ENCODE results near the gene TNFRSF13B. TPM values are rescaled to one million over a fixed set of nuclear protein-coding genes. Genes with fewer than 3 reads are reported as not detected.
A peak's percentile ranks its signal among the peaks of the same experiment; 100 is the strongest.

The TNFRSF13B gene
- total RNA-seq, 1 donor from 2014 or later, result not detected

DNA sequence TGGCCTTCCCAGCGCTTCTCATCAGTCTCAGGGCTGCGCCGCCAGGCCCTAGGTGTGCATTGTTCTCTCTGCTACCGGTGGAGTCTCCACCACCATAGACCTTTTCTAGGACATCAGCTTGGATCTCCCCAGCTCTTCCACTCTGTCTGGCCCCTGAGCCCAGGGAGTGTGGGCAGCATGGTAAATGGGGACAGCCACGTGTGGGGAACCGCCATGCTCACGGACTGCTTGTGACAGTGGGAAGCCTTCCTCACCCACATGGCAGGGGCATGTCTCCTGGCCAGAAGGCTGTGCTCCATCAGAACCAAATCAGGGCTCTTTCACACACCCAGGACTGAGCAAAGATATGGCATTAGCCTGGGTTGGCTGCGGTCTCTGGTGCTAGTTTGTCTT is 51.3 kb downstream of the TNFRSF13B start:
- no peak overlapping the region for H3K4me3 Mint-ChIP-seq (ENCODE audit: unreplicated experiment)
- H3K27me3 Mint-ChIP-seq (ENCODE audit: low read depth), result peaks cover 2% of the 10 kb centered on the region
- no peak overlapping the region for H3K27ac Mint-ChIP-seq (ENCODE audit: unreplicated experiment)
- no peaks in the 10 kb centered on the region for H3K36me3 Mint-ChIP-seq (ENCODE audit: low read depth)
- TF ChIP-seq, protein P1, sequence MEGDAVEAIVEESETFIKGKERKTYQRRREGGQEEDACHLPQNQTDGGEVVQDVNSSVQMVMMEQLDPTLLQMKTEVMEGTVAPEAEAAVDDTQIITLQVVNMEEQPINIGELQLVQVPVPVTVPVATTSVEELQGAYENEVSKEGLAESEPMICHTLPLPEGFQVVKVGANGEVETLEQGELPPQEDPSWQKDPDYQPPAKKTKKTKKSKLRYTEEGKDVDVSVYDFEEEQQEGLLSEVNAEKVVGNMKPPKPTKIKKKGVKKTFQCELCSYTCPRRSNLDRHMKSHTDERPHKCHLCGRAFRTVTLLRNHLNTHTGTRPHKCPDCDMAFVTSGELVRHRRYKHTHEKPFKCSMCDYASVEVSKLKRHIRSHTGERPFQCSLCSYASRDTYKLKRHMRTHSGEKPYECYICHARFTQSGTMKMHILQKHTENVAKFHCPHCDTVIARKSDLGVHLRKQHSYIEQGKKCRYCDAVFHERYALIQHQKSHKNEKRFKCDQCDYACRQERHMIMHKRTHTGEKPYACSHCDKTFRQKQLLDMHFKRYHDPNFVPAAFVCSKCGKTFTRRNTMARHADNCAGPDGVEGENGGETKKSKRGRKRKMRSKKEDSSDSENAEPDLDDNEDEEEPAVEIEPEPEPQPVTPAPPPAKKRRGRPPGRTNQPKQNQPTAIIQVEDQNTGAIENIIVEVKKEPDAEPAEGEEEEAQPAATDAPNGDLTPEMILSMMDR (IDR thresholded peaks at IDR 0.05), result no peak
- H3K4me1 Mint-ChIP-seq (ENCODE audit: low read depth), result no peaks in the 10 kb centered on the region
- no peaks in the 10 kb centered on the region for H3K9me3 Mint-ChIP-seq (ENCODE audit: low read depth)
- no peak for DNase-seq (ENCODE audit: low spot score)

DNA sequence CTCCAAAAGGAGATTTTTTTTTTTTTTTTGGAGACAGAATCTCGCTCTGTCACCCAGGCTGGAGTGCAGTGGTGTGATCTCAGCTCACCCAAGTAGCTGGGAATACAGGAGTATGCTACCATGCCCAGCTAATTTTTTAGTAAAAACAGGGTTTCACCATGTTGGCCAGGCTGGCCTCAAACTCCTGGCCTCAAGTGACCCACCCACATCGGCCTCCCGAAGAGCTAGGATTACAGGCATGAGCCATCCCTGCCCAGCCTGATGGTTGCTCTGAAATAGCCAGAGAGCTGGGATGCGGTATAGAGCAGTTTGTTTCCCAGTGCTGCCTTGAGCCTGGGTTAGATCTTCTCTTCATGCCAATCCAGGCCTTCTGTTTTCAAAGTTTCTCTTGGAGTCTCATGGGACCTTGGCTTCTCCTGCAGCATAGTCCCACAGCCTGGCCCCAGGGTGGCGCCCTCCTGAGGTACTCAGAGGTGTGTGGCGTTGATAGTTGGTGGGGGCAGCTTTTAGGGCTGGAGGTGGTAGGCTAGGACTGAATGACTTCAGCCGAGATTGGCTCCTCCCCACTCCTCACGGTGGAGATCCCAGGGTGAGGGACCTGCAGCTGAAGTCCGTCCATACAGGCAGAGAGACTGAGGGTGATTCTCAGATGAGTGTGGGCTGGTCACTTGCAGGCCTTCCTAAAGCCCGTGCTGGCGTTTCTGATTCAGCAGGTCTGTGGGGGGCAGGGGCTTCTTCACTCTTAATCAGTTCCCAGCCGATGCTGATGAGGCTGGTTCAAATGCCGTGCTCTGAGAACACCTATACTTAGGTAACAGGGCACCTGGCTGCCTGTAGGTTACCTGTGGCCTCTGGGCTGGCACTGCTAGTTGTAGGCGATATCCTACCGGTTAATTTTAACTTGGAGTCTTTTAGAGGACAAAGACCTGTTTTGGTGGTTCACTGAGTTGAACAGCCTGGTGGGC is 52.0 kb downstream of the TNFRSF13B start:
- H3K4me1 Mint-ChIP-seq (ENCODE audit: low read depth), result no peaks in the 10 kb centered on the region
- H3K27me3 Mint-ChIP-seq (ENCODE audit: low read depth), result peaks cover 2% of the 10 kb centered on the region
- H3K36me3 Mint-ChIP-seq (ENCODE audit: low read depth), result no peaks in the 10 kb centered on the region
- TF ChIP-seq, protein P1 (IDR thresholded peaks at IDR 0.05), result peak; percentile 29
- no peaks in the 10 kb centered on the region for H3K9me3 Mint-ChIP-seq (ENCODE audit: low read depth)
- DNase-seq (ENCODE audit: low spot score), result no peak
- H3K27ac Mint-ChIP-seq (ENCODE audit: unreplicated experiment), result no peak overlapping the region
- H3K4me3 Mint-ChIP-seq (ENCODE audit: unreplicated experiment), result no peak overlapping the region

DNA sequence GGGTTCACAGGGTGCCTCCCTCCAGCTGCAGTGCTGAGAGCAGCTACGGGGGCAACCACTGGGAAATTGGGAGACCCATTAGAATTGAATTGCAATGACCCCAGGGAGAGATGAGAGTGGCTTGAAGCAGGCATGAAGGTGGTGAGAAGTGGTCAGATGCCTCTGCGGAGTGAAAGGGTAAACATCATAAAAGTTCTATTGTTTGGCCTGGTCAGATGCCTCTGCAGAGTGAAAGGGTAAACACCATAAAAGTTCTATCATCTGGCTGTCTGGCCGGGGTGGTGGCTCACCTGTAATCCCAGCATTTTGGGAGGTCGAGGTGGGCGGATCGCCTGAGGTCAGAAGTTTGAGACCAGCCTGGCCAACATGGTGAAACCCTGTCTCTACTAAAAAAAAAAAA is 53.5 kb downstream of the TNFRSF13B start:
- no peak for DNase-seq (ENCODE audit: low spot score)

DNA sequence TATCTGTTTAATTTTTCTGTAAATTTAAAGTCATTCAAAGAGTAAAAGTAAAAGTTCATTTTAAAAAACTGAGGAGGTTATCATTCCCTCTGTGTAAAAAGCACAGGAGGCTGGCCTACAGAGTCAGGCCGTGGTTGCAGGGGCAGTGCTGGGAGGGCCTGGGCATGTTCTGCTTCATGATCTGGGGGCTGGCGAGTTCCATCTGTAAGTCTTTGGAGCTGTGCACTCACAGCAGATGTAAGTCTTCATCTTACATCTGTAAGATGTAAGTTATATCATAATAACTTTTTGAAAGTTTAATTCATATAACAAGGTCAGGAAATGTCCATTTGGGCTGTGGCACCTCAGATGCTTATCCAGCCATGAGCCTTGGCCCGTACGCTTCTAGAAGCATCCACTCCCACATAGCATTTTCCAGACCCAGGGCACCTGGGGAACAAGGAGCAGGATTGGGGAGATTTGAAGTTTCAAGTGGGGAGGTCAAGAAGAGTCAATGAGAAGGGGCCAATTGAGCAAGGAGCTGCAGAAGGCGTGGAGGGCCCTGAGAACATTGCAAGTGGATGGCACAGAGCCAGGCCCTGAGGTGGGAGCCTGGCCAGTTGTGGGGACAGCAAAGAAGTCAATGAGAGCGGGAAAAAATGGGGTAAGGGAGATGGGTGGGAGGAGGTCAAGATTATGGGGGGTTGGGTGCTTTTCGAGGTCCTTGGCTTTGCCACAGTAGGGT is 54.1 kb downstream of the TNFRSF13B start:
- Mint-ChIP-seq H3K27me3 (ENCODE audit: low read depth) (peaks cover 3% of the 10 kb centered on the region), H3K9me3 (ENCODE audit: low read depth) (no peaks in the 10 kb centered on the region), H3K27ac (ENCODE audit: unreplicated experiment) (no peak overlapping the region), H3K36me3 (ENCODE audit: low read depth) (no peaks in the 10 kb centered on the region), H3K4me3 (ENCODE audit: unreplicated experiment) (no peak overlapping the region), H3K4me1 (ENCODE audit: low read depth) (no peaks in the 10 kb centered on the region)
- no peak for DNase-seq (ENCODE audit: low spot score)
- TF ChIP-seq, protein P1 (IDR thresholded peaks at IDR 0.05), result no peak

More for the DNA sequence above, 53.5 kb downstream of the TNFRSF13B start:
- no peaks in the 10 kb centered on the region for H3K4me1 Mint-ChIP-seq (ENCODE audit: low read depth)
- peaks cover 3% of the 10 kb centered on the region for H3K27me3 Mint-ChIP-seq (ENCODE audit: low read depth)
- TF ChIP-seq, protein P1 (IDR thresholded peaks at IDR 0.05), result no peak
- no peaks in the 10 kb centered on the region for H3K9me3 Mint-ChIP-seq (ENCODE audit: low read depth)
- H3K4me3 Mint-ChIP-seq (ENCODE audit: unreplicated experiment), result no peak overlapping the region
- H3K27ac Mint-ChIP-seq (ENCODE audit: unreplicated experiment), result no peak overlapping the region
- H3K36me3 Mint-ChIP-seq (ENCODE audit: low read depth), result no peaks in the 10 kb centered on the region

DNA sequence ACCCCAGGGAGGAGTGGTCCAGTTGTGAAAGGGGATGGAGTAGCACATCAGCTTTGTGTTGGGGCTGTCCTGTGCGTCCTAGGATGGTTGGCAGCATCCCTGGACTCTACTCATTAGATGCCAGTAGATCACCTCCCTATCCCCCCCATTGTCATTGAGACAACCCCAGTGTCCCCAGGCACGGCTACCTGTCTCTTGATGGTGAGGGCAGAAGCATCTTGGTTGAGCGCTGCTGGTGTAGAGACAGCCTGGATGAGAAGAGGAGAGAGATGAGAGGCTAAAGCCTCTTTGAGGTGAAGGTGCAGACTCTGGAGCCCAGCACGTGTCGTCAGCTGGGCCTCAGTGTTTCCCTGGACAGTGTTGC is 55.4 kb downstream of the TNFRSF13B start:
- peak; percentile 26 for DNase-seq (ENCODE audit: low spot score)
- Mint-ChIP-seq H3K27ac (ENCODE audit: unreplicated experiment) (no peak overlapping the region), H3K4me3 (ENCODE audit: unreplicated experiment) (no peak overlapping the region)

More for the DNA sequence above, 55.4 kb downstream of the TNFRSF13B start:
- peaks cover 1% of the 10 kb centered on the region for H3K27me3 Mint-ChIP-seq (ENCODE audit: low read depth)
- H3K36me3 Mint-ChIP-seq (ENCODE audit: low read depth), result no peaks in the 10 kb centered on the region
- no peaks in the 10 kb centered on the region for H3K9me3 Mint-ChIP-seq (ENCODE audit: low read depth)
- TF ChIP-seq, protein P1 (IDR thresholded peaks at IDR 0.05), result no peak
- H3K4me1 Mint-ChIP-seq (ENCODE audit: low read depth), result peaks cover 1% of the 10 kb centered on the region
